ENCODE data around the gene GSTM3. TPM values are rescaled to one million over a fixed set of nuclear protein-coding genes. Genes with fewer than 3 reads are reported as not detected.

Gene GSTM3
- total and polyA plus RNA-seq, 2 of the 13 experiments (the other 11 are each of a cell fraction or from before 2014, with no cell fraction given): 127 to 142 TPM

- no peak for ATAC-seq
- H3K27me3 ChIP-seq (ENCODE audit: control insufficient read depth in 1 of 2, insufficient read depth in 2 of 2, low read length in 2 of 2): no peaks in the 10 kb centered on the region; a peak in 1 of 5 replicates
Observed at GRCh38 chr1:109762039-109762585, 21.3 kb upstream of the GSTM3 start.

GRCh38 chr1:109761227-109762038, 20.6 kb upstream of the GSTM3 start:
- ChIA-PET POLR2A (interaction anchor here (2.2 kb wide), 1 partner anchor 22 kb away, joined by 5 read pairs; no protein-coding TSS in a partner anchor), CTCF (ENCODE audit: low intra/inter-chr PET ratio, low total read pairs) (no interaction called here)
- in situ Hi-C loops (cut with HindIII; ENCODE audit: extremely low pct_ligation_motif_present, low pct_unique_long_range_greater_than_20kb): no loop called here
- TF ChIP-seq, protein P1, sequence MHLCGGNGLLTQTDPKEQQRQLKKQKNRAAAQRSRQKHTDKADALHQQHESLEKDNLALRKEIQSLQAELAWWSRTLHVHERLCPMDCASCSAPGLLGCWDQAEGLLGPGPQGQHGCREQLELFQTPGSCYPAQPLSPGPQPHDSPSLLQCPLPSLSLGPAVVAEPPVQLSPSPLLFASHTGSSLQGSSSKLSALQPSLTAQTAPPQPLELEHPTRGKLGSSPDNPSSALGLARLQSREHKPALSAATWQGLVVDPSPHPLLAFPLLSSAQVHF (CRISPR knock-in tag; IDR thresholded peaks at IDR 0.05): no peak
- TF ChIP-seq, protein P2, sequence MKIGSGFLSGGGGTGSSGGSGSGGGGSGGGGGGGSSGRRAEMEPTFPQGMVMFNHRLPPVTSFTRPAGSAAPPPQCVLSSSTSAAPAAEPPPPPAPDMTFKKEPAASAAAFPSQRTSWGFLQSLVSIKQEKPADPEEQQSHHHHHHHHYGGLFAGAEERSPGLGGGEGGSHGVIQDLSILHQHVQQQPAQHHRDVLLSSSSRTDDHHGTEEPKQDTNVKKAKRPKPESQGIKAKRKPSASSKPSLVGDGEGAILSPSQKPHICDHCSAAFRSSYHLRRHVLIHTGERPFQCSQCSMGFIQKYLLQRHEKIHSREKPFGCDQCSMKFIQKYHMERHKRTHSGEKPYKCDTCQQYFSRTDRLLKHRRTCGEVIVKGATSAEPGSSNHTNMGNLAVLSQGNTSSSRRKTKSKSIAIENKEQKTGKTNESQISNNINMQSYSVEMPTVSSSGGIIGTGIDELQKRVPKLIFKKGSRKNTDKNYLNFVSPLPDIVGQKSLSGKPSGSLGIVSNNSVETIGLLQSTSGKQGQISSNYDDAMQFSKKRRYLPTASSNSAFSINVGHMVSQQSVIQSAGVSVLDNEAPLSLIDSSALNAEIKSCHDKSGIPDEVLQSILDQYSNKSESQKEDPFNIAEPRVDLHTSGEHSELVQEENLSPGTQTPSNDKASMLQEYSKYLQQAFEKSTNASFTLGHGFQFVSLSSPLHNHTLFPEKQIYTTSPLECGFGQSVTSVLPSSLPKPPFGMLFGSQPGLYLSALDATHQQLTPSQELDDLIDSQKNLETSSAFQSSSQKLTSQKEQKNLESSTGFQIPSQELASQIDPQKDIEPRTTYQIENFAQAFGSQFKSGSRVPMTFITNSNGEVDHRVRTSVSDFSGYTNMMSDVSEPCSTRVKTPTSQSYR (CRISPR knock-in tag; IDR thresholded peaks at IDR 0.05; ENCODE audit: borderline replicate concordance): peak; percentile 57; the same call in 1 of the 2 replicates
- TF ChIP-seq POLR2A (IDR thresholded peaks at IDR 0.05; ENCODE audit: insufficient read depth in 1 of 2, low read depth in 2 of 2, low read length in 2 of 2): 0 out of 4 replicates have a peak, but pooled peaks of 1 of the 2 experiments have one; percentile 2
- Histone ChIP-seq H4K20me1 (ENCODE audit: insufficient read depth, low read length) (no peaks in the 10 kb centered on the region), H3K4me3 (replicated peaks in 1 of 3; ENCODE audit: insufficient read depth in 1 of 3, low read depth in 2 of 3, low read length in 3 of 3) (peak overlapping the region in 1 of 3 experiments; percentile 88; a peak in 1 of 6 replicates), H3K9ac (ENCODE audit: insufficient read depth, low read depth, low read length) (0 out of 2 replicates have a peak overlapping the region, but pooled peaks have one; percentile 80), H3K36me3 (replicated peaks in 1 of 2; ENCODE audit: control insufficient read depth in 1 of 2, insufficient read depth in 2 of 2, low read length in 2 of 2) (peaks cover 6 to 29% of the 10 kb centered on the region in 2 experiments; a peak in 4 of 5 replicates), H3K27me3 (ENCODE audit: control insufficient read depth in 1 of 2, insufficient read depth in 2 of 2, low read length in 2 of 2) (no peaks in the 10 kb centered on the region; a peak in 1 of 5 replicates), H2AFZ (ENCODE audit: low read length) (no peak overlapping the region), H3K79me2 (ENCODE audit: insufficient read depth, low read length) (peaks cover 24% of the 10 kb centered on the region), H3K9me3 (ENCODE audit: low read length) (no peaks in the 10 kb centered on the region), H3K4me2 (ENCODE audit: low read depth, low read length) (peak overlapping the region; percentile 92; the same call in 1 of the 2 replicates), H3K27ac (ENCODE audit: extremely low read length, insufficient read depth, low read length) (no peak overlapping the region), H3K4me1 (ENCODE audit: insufficient read depth, low read length) (peaks cover 66% of the 10 kb centered on the region)
- 96% methylated on average over 8 of the region's 14 CpGs for WGBS (ENCODE audit: low lambda C conversion rate)
- ATAC-seq (no peak), DNase-seq (ENCODE audit: low spot score) (no peak), FAIRE-seq (no peak)
- intact Hi-C loops (cut with micrococcal nuclease; ENCODE audit: unreplicated experiment): no loop called here
- BruUV-seq (replicated peaks): no TSS peak

More at GRCh38 chr1:109762039-109762585, 21.3 kb upstream of the GSTM3 start:
- Histone ChIP-seq H3K79me2 (ENCODE audit: insufficient read depth, low read length) (peaks cover 24% of the 10 kb centered on the region), H3K36me3 (replicated peaks in 1 of 2; ENCODE audit: control insufficient read depth in 1 of 2, insufficient read depth in 2 of 2, low read length in 2 of 2) (peaks cover 6 to 22% of the 10 kb centered on the region in 2 experiments; a peak in 4 of 5 replicates), H3K9me3 (ENCODE audit: low read length) (no peaks in the 10 kb centered on the region), H2AFZ (ENCODE audit: low read length) (no peak overlapping the region), H3K27ac (ENCODE audit: extremely low read length, insufficient read depth, low read length) (no peak overlapping the region), H3K9ac (ENCODE audit: insufficient read depth, low read depth, low read length) (peak overlapping the region; percentile 80; the same call in 1 of the 2 replicates), H4K20me1 (ENCODE audit: insufficient read depth, low read length) (no peaks in the 10 kb centered on the region), H3K4me2 (ENCODE audit: low read depth, low read length) (peak overlapping the region; percentile 92), H3K4me3 (replicated peaks in 1 of 3; ENCODE audit: insufficient read depth in 1 of 3, low read depth in 2 of 3, low read length in 3 of 3) (peak overlapping the region in 1 of 3 experiments; percentile 88; a peak in 2 of 6 replicates), H3K4me1 (ENCODE audit: insufficient read depth, low read length) (peaks cover 73% of the 10 kb centered on the region)
- BruUV-seq (replicated peaks): no TSS peak
- intact Hi-C loops (cut with micrococcal nuclease; ENCODE audit: unreplicated experiment): no loop called here
- TF ChIP-seq IRF9 (CRISPR knock-in tag; IDR thresholded peaks at IDR 0.05; ENCODE audit: borderline replicate concordance) (0 out of 2 replicates have a peak, but pooled peaks have one; percentile 47), MATR3 (CRISPR knock-in tag; IDR thresholded peaks at IDR 0.05) (no peak)
- DNase-seq (ENCODE audit: low spot score) (no peak), FAIRE-seq (no peak)
- 93% methylated on average over 6 of the region's 7 CpGs for WGBS (ENCODE audit: low lambda C conversion rate)
- in situ Hi-C loops (cut with HindIII; ENCODE audit: extremely low pct_ligation_motif_present, low pct_unique_long_range_greater_than_20kb): no loop called here
- POLR2A ChIA-PET: interaction anchor here (2.2 kb wide), 1 partner anchor 22 kb away, joined by 5 read pairs; no protein-coding TSS in a partner anchor
- CTCF ChIA-PET (ENCODE audit: low intra/inter-chr PET ratio, low total read pairs): no interaction called here

All from HepG2 (cell line).